ENCODE measurements around the gene NACA.

GRCh38 chr12:56716933-56717880 is 7.9 kb downstream of the NACA start:
- TF ChIP-seq CTCF (IDR thresholded peaks at IDR 0.05; ENCODE audit: low read depth, low read length, poor library complexity, severe bottlenecking) = no peak
- no peak for TF ChIP-seq EZH2phosphoT487 (IDR thresholded peaks at IDR 0.05; ENCODE audit: borderline replicate concordance, low read length)
